K562 (cell line): Measurements from ENCODE around the gene SERGEF. TPM values are rescaled to one million over a fixed set of nuclear protein-coding genes. Genes with fewer than 3 reads are reported as not detected.

ENCODE experiments used
- ATAC-seq: fragments of 200-7000 bp; cut with Tn5 transposase; 3 replicates; pipeline ENCODE4 v1.9.1; 2020; ENCODE audit warnings: moderate library complexity
- BruUV-seq: library from RNA; stranded (reverse); fragments of 400-500 nt; replicated peaks from 2 replicates; lab custom pipeline; 2021; lab: Mats Ljungman, UMichigan
- CTCF ChIA-PET: fragments of 300-600 bp; formaldehyde crosslinking; extraction: SDS; loops from one replicate; lab custom pipeline; 2021; ENCODE audit warnings: low intra/inter-chr PET ratio; lab: Yijun Ruan, JAX
- POLR2A ChIA-PET: fragments of 300-600, 350-650 bp; sonication (Branson Sonifier 250); formaldehyde crosslinking; extraction: SDS; loops from one replicate; lab custom pipeline; 2021; ENCODE audit warnings: antibody characterized with exemption, inconsistent platforms; lab: Yijun Ruan, JAX
- DNase-seq, 4 experiments: peaks; one replicate each; pipeline versions ENCODE4 v3.0.0 to v3.0.0-alpha.2; 2011 to 2018; ENCODE audit warnings: low spot score in 3 of 4, mixed read lengths in 3 of 4; ENCODE audit errors: extremely low read depth in 1 of 4
- FAIRE-seq: peaks from 2 replicates; lab custom pipeline; 2011; peaks lifted over from hg19 to GRCh38; lab: Jason Lieb, UNC
- H2AFZ ChIP-seq: 2 replicates; pipeline ENCODE4 v1.6.0; 2011; ENCODE audit warnings: low read depth, low read length, control low read depth, inconsistent platforms
- H3K27ac ChIP-seq: fragments of 200-600 bp; 3 replicates; pipeline ENCODE4 v1.8.0; 2011; ENCODE audit warnings: low read depth, mild to moderate bottlenecking, control low read depth, inconsistent platforms, low read length, moderate library complexity, mixed read lengths; ENCODE audit errors: extremely low read depth
- H3K27me3 ChIP-seq, 2 experiments: fragments of 300-600 bp in 1 of 2; 2 replicates in 1 of 2; 3 replicates in 1 of 2; pipeline versions ENCODE4 v1.6.0 to v1.8.0; 2011; ENCODE audit warnings: inconsistent platforms in 2 of 2, low read length in 2 of 2, mild to moderate bottlenecking in 1 of 2, mixed read lengths in 1 of 2, moderate library complexity in 1 of 2; ENCODE audit not compliant: control insufficient read depth in 2 of 2, insufficient read depth in 2 of 2
- H3K36me3 ChIP-seq: fragments of 300-600 bp; 3 replicates; pipeline ENCODE4 v1.8.0; 2011; ENCODE audit warnings: mild to moderate bottlenecking, low read length, inconsistent platforms; ENCODE audit not compliant: control insufficient read depth, insufficient read depth
- H3K4me1 ChIP-seq, 2 experiments: fragments of 200-600 bp in 1 of 2; replicated peaks in 1 of 2; 2 replicates in 1 of 2; 3 replicates in 1 of 2; pipeline versions ENCODE4 v1.5.1 to v1.8.0; 2011; ENCODE audit warnings: inconsistent platforms in 2 of 2, low read length in 2 of 2, mild to moderate bottlenecking in 1 of 2, mixed read lengths in 1 of 2, moderate library complexity in 1 of 2; ENCODE audit not compliant: control insufficient read depth in 2 of 2, insufficient read depth in 2 of 2
- H3K4me2 ChIP-seq: 2 replicates; pipeline ENCODE4 v1.6.1; 2011; ENCODE audit warnings: low read length, control low read depth, inconsistent platforms, mixed read lengths; ENCODE audit not compliant: insufficient read depth
- H3K4me3 ChIP-seq: fragments of 200-600 bp; sonication (generic), shearing (Covaris generic); 2 replicates; pipeline ENCODE4 v1.5.1; 2016; ENCODE audit warnings: control low read depth, inconsistent platforms
- H3K79me2 ChIP-seq: fragments of 200-600 bp; 3 replicates; pipeline ENCODE4 v1.8.0; 2011; ENCODE audit warnings: low read length, inconsistent platforms; ENCODE audit not compliant: control insufficient read depth, insufficient read depth
- H3K9ac ChIP-seq, 2 experiments: 2 replicates each; pipeline versions ENCODE4 v1.6.0 to v1.6.1; 2011; ENCODE audit warnings: low read depth in 2 of 2, low read length in 2 of 2, control low read depth in 1 of 2, inconsistent platforms in 1 of 2, mild to moderate bottlenecking in 1 of 2, mixed read lengths in 1 of 2; ENCODE audit not compliant: insufficient read depth in 1 of 2
- H3K9me1 ChIP-seq: one replicate; pipeline ENCODE4 v1.6.0; 2011; ENCODE audit warnings: inconsistent platforms, mild to moderate bottlenecking, low read length, moderate library complexity; ENCODE audit not compliant: control insufficient read depth, insufficient read depth
- H3K9me3 ChIP-seq: replicated peaks from 2 replicates; pipeline ENCODE4 v1.5.1; 2011; ENCODE audit warnings: low read depth, low read length, inconsistent platforms; ENCODE audit not compliant: control insufficient read depth, insufficient read depth
- H4K20me1 ChIP-seq: replicated peaks from 2 replicates; pipeline ENCODE4 v1.6.1; 2011; ENCODE audit warnings: low read length, inconsistent platforms, mixed read lengths; ENCODE audit not compliant: control insufficient read depth, insufficient read depth
- NCOA4 ChIP-seq: fragments of 450-650 bp; IDR thresholded peaks from 2 replicates; pipeline ENCODE4 v1.6.1; 2018; ENCODE audit warnings: mild to moderate bottlenecking; ENCODE audit not compliant: partially characterized antibody
- RBFOX2 ChIP-seq: fragments of 200-400 bp; formaldehyde crosslinking; IDR thresholded peaks from 2 replicates; pipeline ENCODE4 v1.6.1; 2017; ENCODE audit warnings: low read depth, mild to moderate bottlenecking, low read length, moderate library complexity
- TCF7L2 ChIP-seq: fragments of 150-350 bp; IDR thresholded peaks from 2 replicates; pipeline ENCODE4 v1.6.1; 2016; ENCODE audit warnings: low read depth, mild to moderate bottlenecking, low read length, moderate library complexity
- YY1 ChIP-seq, 3 experiments: IDR thresholded peaks; 2 replicates each; pipeline ENCODE4 v1.6.1; 2011; ENCODE audit warnings: low read length in 2 of 3, mild to moderate bottlenecking in 2 of 3, moderate library complexity in 2 of 3, borderline replicate concordance in 1 of 3, control low read depth in 1 of 3, low read depth in 1 of 3; ENCODE audit not compliant: insufficient read depth in 3 of 3, insufficient replicate concordance in 2 of 3, control insufficient read depth in 1 of 3, insufficient read length in 1 of 3; ENCODE audit errors: extremely low read depth in 1 of 3
- ZHX1 ChIP-seq: fragments of 150-350 bp; conservative IDR thresholded peaks from 2 replicates; pipeline ENCODE4 v1.6.1; 2014; ENCODE audit warnings: low read length
- ZNF165 ChIP-seq: fragments of 250-450 bp; sonication (Bioruptor Pico); IDR thresholded peaks from 2 replicates; pipeline ENCODE4 v1.4.0; 2020; ENCODE audit warnings: borderline replicate concordance
- ZNF23 ChIP-seq: fragments of 250-450 bp; sonication (Bioruptor Pico); IDR thresholded peaks from 2 replicates; pipeline ENCODE4 v1.4.0; 2020; ENCODE audit warnings: mild to moderate bottlenecking
- WGBS: fragments of 100-300 bp; shearing (Covaris generic); methylation state at CpG from one replicate; pipeline ENCODE4 v1.1.6; 2016; ENCODE audit warnings: low coverage, mixed read lengths; ENCODE audit not compliant: insufficient coverage; ENCODE audit errors: missing lambda C conversion rate; 5-methylcytosine and 5-hydroxymethylcytosine counted together
- in situ Hi-C: fragments of 300-500 bp; cut with MboI; formaldehyde crosslinking; loops from 4 replicates; pipeline ENCODE4 v1.15.0; 2018; ENCODE audit warnings: inconsistent platforms, mixed read lengths
- intact Hi-C: fragments of 100-400 bp; cut with micrococcal nuclease; formaldehyde crosslinking; loops from 2 replicates; pipeline ENCODE4 v1.14.2; 2022
- polyA plus RNA-seq, 8 experiments: library from polyadenylated mRNA; depleted of rRNA in 4 of 8; stranded (reverse) in 5 of 8; unstranded in 3 of 8; fragments of >200 nt; fragmentation: Nextera tagmentation in 2 of 8; fragmentation: Illumina TruSeq in 1 of 8; extraction: Ambion mirVana in 2 of 8; extraction: Trizol in 1 of 8; gene quantifications; 2 replicates each; pipeline versions ENCODE4 v1.2.1 to v1.2.3, GENCODE V29; 2011 to 2014; ENCODE audit warnings: inconsistent platforms in 1 of 8, missing spikeins in 1 of 8
- total RNA-seq, 7 experiments: library from RNA; depleted of rRNA in 6 of 7; stranded (reverse); fragments of >200 nt in 6 of 7; fragmentation: Illumina TruSeq in 2 of 7; extraction: Trizol in 2 of 7; gene quantifications; 2 replicates each; pipeline versions ENCODE4 v1.2.1 to v1.2.3, GENCODE V29; 2011 to 2021; ENCODE audit warnings: low replicate concordance in 1 of 7

Gene SERGEF
- total and polyA plus RNA-seq, 9 of the 15 experiments (the other 6 are each of a cell fraction or from before 2014, with no cell fraction given): 10.2 to 28.0 (median 19.9) TPM

DNA sequence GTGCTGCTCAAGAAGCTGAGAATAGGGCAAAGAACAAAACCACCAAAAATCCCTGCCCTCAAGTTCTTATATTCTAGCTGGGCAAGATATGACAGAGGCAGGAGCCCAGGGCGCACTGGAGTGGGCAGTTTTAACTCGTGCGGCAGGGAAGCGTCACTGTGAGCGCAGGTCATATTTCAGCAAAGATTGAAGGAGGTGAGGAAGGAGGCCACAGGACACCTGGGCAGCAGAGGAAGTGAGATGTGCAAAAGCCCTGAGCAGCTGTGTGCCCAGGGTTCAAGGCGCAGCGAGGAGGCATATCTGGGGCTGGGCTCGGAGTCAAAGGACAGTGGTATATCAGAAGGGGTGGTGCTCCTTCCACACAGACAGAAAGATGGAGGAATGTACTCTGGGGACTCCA is 264.8 kb downstream of the SERGEF start:
- in situ Hi-C loops: no loop called here
- intact Hi-C loops: no loop called here
- H2AFZ ChIP-seq: no peak overlapping the region
- H3K9me1 ChIP-seq: no peaks in the 10 kb centered on the region
- no peaks in the 10 kb centered on the region for H3K4me1 ChIP-seq
- no peaks in the 10 kb centered on the region for H3K79me2 ChIP-seq
- WGBS: 2% methylated on average over 8 of the region's 8 CpGs
- ChIA-PET POLR2A (interaction anchor here (1.6 kb wide), 1 partner anchor 8 kb away, joined by 3 read pairs; no protein-coding TSS in a partner anchor), CTCF (no interaction called here)
- ATAC-seq (no peak), FAIRE-seq (no peak), DNase-seq (no peak)
- no TSS peak for BruUV-seq
- peaks cover 7 to 69% of the 10 kb centered on the region in 2 experiments; a peak in 3 of 5 replicates for H3K27me3 ChIP-seq
- H3K9ac ChIP-seq: no peak overlapping the region
- TF ChIP-seq ZNF165 (CRISPR knock-in tag) (no peak), RBFOX2 (no peak), YY1 (IDR thresholded peaks at IDR 0.05; ENCODE audit: borderline replicate concordance in 1 of 3, control insufficient read depth in 1 of 3, extremely low read depth in 1 of 3, insufficient read depth in 3 of 3, insufficient read length in 1 of 3, insufficient replicate concordance in 2 of 3, low read depth in 1 of 3, low read length in 2 of 3) (no peak), ZHX1 (no peak), NCOA4 (no peak), TCF7L2 (no peak), ZNF23 (CRISPR knock-in tag) (no peak)
- no peak overlapping the region for H3K4me3 ChIP-seq
- peaks cover 10% of the 10 kb centered on the region; the same call in 1 of the 2 replicates for H4K20me1 ChIP-seq
- H3K27ac ChIP-seq: no peak overlapping the region
- H3K36me3 ChIP-seq: no peaks in the 10 kb centered on the region
- H3K4me2 ChIP-seq: no peak overlapping the region
- H3K9me3 ChIP-seq: no peaks in the 10 kb centered on the region
